Neural progenitor cell (in vitro differentiated cells): Measurements from ENCODE around the gene SNRNP70.

ENCODE experiments used
- EZH2 ChIP-seq: fragments of 200-600 bp; sonication (generic); IDR thresholded peaks from 2 replicates; pipeline ENCODE4 v1.6.1; 2017; ENCODE audit warnings: antibody characterized with exemption, mild to moderate bottlenecking, moderate library complexity
- EZH2phosphoT487 ChIP-seq: fragments of 200-600 bp; sonication (generic); IDR thresholded peaks from 2 replicates; pipeline ENCODE4 v1.6.1; 2017; ENCODE audit warnings: antibody characterized with exemption
- TF ChIP-seq, protein P1 (sequence below): fragments of 200-600 bp; sonication (generic); IDR thresholded peaks from 2 replicates; pipeline ENCODE4 v1.5.1; 2017; ENCODE audit warnings: antibody characterized with exemption, mild to moderate bottlenecking

- TF ChIP-seq, protein P1, sequence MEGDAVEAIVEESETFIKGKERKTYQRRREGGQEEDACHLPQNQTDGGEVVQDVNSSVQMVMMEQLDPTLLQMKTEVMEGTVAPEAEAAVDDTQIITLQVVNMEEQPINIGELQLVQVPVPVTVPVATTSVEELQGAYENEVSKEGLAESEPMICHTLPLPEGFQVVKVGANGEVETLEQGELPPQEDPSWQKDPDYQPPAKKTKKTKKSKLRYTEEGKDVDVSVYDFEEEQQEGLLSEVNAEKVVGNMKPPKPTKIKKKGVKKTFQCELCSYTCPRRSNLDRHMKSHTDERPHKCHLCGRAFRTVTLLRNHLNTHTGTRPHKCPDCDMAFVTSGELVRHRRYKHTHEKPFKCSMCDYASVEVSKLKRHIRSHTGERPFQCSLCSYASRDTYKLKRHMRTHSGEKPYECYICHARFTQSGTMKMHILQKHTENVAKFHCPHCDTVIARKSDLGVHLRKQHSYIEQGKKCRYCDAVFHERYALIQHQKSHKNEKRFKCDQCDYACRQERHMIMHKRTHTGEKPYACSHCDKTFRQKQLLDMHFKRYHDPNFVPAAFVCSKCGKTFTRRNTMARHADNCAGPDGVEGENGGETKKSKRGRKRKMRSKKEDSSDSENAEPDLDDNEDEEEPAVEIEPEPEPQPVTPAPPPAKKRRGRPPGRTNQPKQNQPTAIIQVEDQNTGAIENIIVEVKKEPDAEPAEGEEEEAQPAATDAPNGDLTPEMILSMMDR: peak; percentile 40
- no peak for TF ChIP-seq EZH2phosphoT487
- no peak for TF ChIP-seq EZH2
Observed at GRCh38 chr19:49113762-49114629, 28.7 kb downstream of the SNRNP70 start, which contains the start of gene LIN7B.
